Fibroblast of lung (primary cell): ENCODE data around the gene ZC3H14. TPM values are rescaled to one million over a fixed set of nuclear protein-coding genes. Genes with fewer than 3 reads are reported as not detected.

ENCODE experiments used
- DNase-seq, 2 donors: peaks; one replicate each; pipeline versions ENCODE4 v3.0.0 to v3.0.0-alpha.2; 2010; ENCODE audit warnings: low read depth in 2 of 2
- H2AFZ ChIP-seq: 2 replicates; pipeline ENCODE4 v1.5.1; 2012; ENCODE audit warnings: low read length, control low read depth, inconsistent platforms
- H3K27ac ChIP-seq: 2 replicates; pipeline ENCODE4 v1.5.1; 2011; ENCODE audit warnings: low read length, control low read depth; ENCODE audit not compliant: insufficient read depth
- H3K27me3 ChIP-seq: 2 replicates; pipeline ENCODE4 v1.5.1; 2011; ENCODE audit warnings: mild to moderate bottlenecking, low read length; ENCODE audit not compliant: control insufficient read depth, insufficient read depth
- H3K36me3 ChIP-seq: 2 replicates; pipeline ENCODE4 v1.5.1; 2011; ENCODE audit warnings: low read length; ENCODE audit not compliant: control insufficient read depth, insufficient read depth
- H3K4me1 ChIP-seq: 2 replicates; pipeline ENCODE4 v1.5.1; 2011; ENCODE audit warnings: low read length; ENCODE audit not compliant: control insufficient read depth, insufficient read depth; ENCODE audit errors: extremely low read depth
- H3K4me2 ChIP-seq: 2 replicates; pipeline ENCODE4 v1.5.1; 2011; ENCODE audit warnings: low read length, control low read depth; ENCODE audit not compliant: insufficient read depth; ENCODE audit errors: extremely low read depth
- H3K4me3 ChIP-seq, 4 experiments: fragments of 200-600 bp in 1 of 4; sonication (generic) in 1 of 4; replicated peaks in 1 of 4; 2 replicates each; pipeline ENCODE4 v1.5.1; 2011 to 2016; ENCODE audit warnings: low read length in 4 of 4, low read depth in 3 of 4, mild to moderate bottlenecking in 3 of 4, control low read depth in 2 of 4, inconsistent platforms in 1 of 4, mixed read lengths in 1 of 4; ENCODE audit not compliant: insufficient read depth in 1 of 4; ENCODE audit errors: control extremely low read depth in 1 of 4
- H3K79me2 ChIP-seq: 2 replicates; pipeline ENCODE4 v1.5.1; 2012; ENCODE audit warnings: mild to moderate bottlenecking, low read length, inconsistent platforms; ENCODE audit not compliant: control insufficient read depth, insufficient read depth
- H3K9ac ChIP-seq: 2 replicates; pipeline ENCODE4 v1.5.1; 2011; ENCODE audit warnings: mild to moderate bottlenecking, low read length, control low read depth; ENCODE audit not compliant: insufficient read depth
- H3K9me3 ChIP-seq: 2 replicates; pipeline ENCODE4 v1.5.1; 2012; ENCODE audit warnings: low read depth, low read length; ENCODE audit not compliant: control insufficient read depth, insufficient read depth
- H4K20me1 ChIP-seq: 2 replicates; pipeline ENCODE4 v1.5.1; 2011; ENCODE audit warnings: low read length; ENCODE audit not compliant: control insufficient read depth, insufficient read depth; ENCODE audit errors: extremely low read depth
- CTCF ChIP-seq, 2 donors: IDR thresholded peaks in 1 of 2; conservative IDR thresholded peaks in 1 of 2; 1 replicate in 1 of 2; 2 replicates in 1 of 2; pipeline ENCODE4 v1.5.1; 2011 to 2012; ENCODE audit warnings: low read length in 2 of 2, control low read depth in 1 of 2, inconsistent platforms in 1 of 2, low read depth in 1 of 2, mild to moderate bottlenecking in 1 of 2
- EZH2 ChIP-seq: IDR thresholded peaks from 2 replicates; pipeline ENCODE4 v1.5.1; 2012; ENCODE audit warnings: low read length, control low read depth, mild to moderate bottlenecking; ENCODE audit errors: missing control alignments
- polyA plus RNA-seq, 2 donors: library from polyadenylated mRNA; depleted of rRNA in 1 of 2; stranded (reverse) in 1 of 2; unstranded in 1 of 2; fragments of >200 nt; gene quantifications; 2 replicates each; pipeline ENCODE4 v1.2.1, GENCODE V29; 2011 to 2012; ENCODE audit warnings: missing spikeins in 1 of 2
- total RNA-seq: library from RNA; depleted of rRNA; stranded (reverse); fragments of >200 nt; gene quantifications from 2 replicates; pipeline ENCODE4 v1.2.1, GENCODE V29; 2014

Gene ZC3H14
- total and polyA plus RNA-seq, 2 donors (not counting 1 experiment from before 2014, with no cell fraction given) = 71.0 to 77.4 TPM

GRCh38 chr14:88554457-88555286 is 8.2 kb upstream of the ZC3H14 start, which contains the start of gene PTPN21:
TSS of gene PTPN21 (minus strand) at chr14:88555007. CDS start at chr14:88550417, 4,590 bp downstream.
- DNase-seq = peak; percentile 53 to 76

GRCh38 chr14:88556581-88556980 is 6.3 kb upstream of the ZC3H14 start:
- Histone ChIP-seq H3K4me1 (peaks cover 2% of the 10 kb centered on the region), H3K9me3 (no peaks in the 10 kb centered on the region), H3K9ac (no peak overlapping the region), H4K20me1 (no peaks in the 10 kb centered on the region), H3K79me2 (peaks cover 25% of the 10 kb centered on the region), H3K36me3 (no peaks in the 10 kb centered on the region), H2AFZ (no peak overlapping the region), H3K27ac (no peak overlapping the region), H3K27me3 (no peaks in the 10 kb centered on the region), H3K4me3 (no peak overlapping the region), H3K4me2 (no peak overlapping the region)
- DNase-seq = peak in 1 of 2 donors; percentile 63
- TF ChIP-seq CTCF (conservative IDR thresholded peaks at IDR 0.05 in 1 of 2, IDR thresholded peaks at IDR 0.05 in 1 of 2; ENCODE audit: low read depth in 1 of 2, low read length in 2 of 2) (no peak), EZH2 (no peak)

More at GRCh38 chr14:88554457-88555286, 8.2 kb upstream of the ZC3H14 start, which contains the start of gene PTPN21:
- Histone ChIP-seq H3K4me2 (peak within 1 kb of the TSS; percentile 26), H3K79me2 (peaks cover 35% of the 10 kb centered on the region), H3K9me3 (no peaks in the 10 kb centered on the region), H2AFZ (peak within 1 kb of the TSS; percentile 42), H3K27ac (peak within 1 kb of the TSS; percentile 71), H3K27me3 (no peaks in the 10 kb centered on the region), H4K20me1 (no peaks in the 10 kb centered on the region), H3K4me3 (peak within 1 kb of the TSS; percentile 45 to 97 (median 72)), H3K9ac (peak within 1 kb of the TSS; percentile 81), H3K36me3 (no peaks in the 10 kb centered on the region), H3K4me1 (peaks cover 2% of the 10 kb centered on the region)
- TF ChIP-seq CTCF (conservative IDR thresholded peaks at IDR 0.05 in 1 of 2, IDR thresholded peaks at IDR 0.05 in 1 of 2; ENCODE audit: low read depth in 1 of 2, low read length in 2 of 2) (no peak), EZH2 (no peak)

- no peaks in the 10 kb centered on the region for H3K36me3 ChIP-seq
These were observed 3.0 kb upstream of the ZC3H14 start for GRCh38 chr14:88559852-88560251.

More at GRCh38 chr14:88559852-88560251, 3.0 kb upstream of the ZC3H14 start:
- Histone ChIP-seq H3K9me3 (no peaks in the 10 kb centered on the region), H4K20me1 (peaks cover 1% of the 10 kb centered on the region), H2AFZ (peak overlapping the region; percentile 5), H3K4me2 (no peak overlapping the region), H3K4me1 (peaks cover 8% of the 10 kb centered on the region), H3K27me3 (no peaks in the 10 kb centered on the region), H3K27ac (no peak overlapping the region), H3K9ac (no peak overlapping the region), H3K79me2 (peaks cover 15% of the 10 kb centered on the region), H3K4me3 (no peak overlapping the region)
- TF ChIP-seq CTCF (conservative IDR thresholded peaks at IDR 0.05 in 1 of 2, IDR thresholded peaks at IDR 0.05 in 1 of 2; ENCODE audit: low read depth in 1 of 2, low read length in 2 of 2) = peak; percentile 59 to 68
- no peak for TF ChIP-seq EZH2
- DNase-seq = peak; percentile 57 to 74
